Right lobe of liver (tissue), 6 donors: Measurements from ENCODE around the gene PPP1R37. TPM values are rescaled to one million over a fixed set of nuclear protein-coding genes. Genes with fewer than 3 reads are reported as not detected.

ENCODE experiments used
- ATAC-seq, 4 donors: fragments of 200-7000 bp; cut with Tn5 transposase; one replicate each; pipeline ENCODE4 v1.9.1; 2020; ENCODE audit warnings: mild to moderate bottlenecking in 4 of 4, moderate library complexity in 4 of 4
- DNase-seq, 3 donors: peaks; one replicate each; pipeline ENCODE4 v3.0.0-alpha.2; 2020
- H3K27ac ChIP-seq, 3 donors: fragments of 200-600 bp; one replicate each; pipeline ENCODE4 v1.8.0; 2022
- H3K27me3 ChIP-seq, 2 donors: fragments of 200-600 bp; one replicate each; pipeline ENCODE4 v1.8.0; 2022
- H3K36me3 ChIP-seq, 4 donors: fragments of 200-600 bp; sonication (generic) in 1 of 4; one replicate each; pipeline versions ENCODE4 v1.5.1 to v1.8.0; 2017 to 2022; ENCODE audit warnings: control low read depth in 1 of 4
- H3K4me1 ChIP-seq, 4 donors: fragments of 200-600 bp; sonication (generic) in 1 of 4; one replicate each; pipeline versions ENCODE4 v1.5.1 to v1.8.0; 2017 to 2022; ENCODE audit warnings: control low read depth in 1 of 4
- H3K4me3 ChIP-seq, 3 donors: fragments of 200-600 bp; one replicate each; pipeline ENCODE4 v1.8.0; 2022
- H3K9me3 ChIP-seq, 4 donors: fragments of 200-600 bp; sonication (generic) in 1 of 4; one replicate each; pipeline versions ENCODE4 v1.5.1 to v1.8.0; 2017 to 2022; ENCODE audit warnings: control low read depth in 1 of 4
- CTCF ChIP-seq, 4 donors: fragments of 200-600 bp in 3 of 4; fragments of 450-650 bp in 1 of 4; IDR thresholded peaks; one replicate each; pipeline versions ENCODE4 v1.5.1 to v1.8.0; 2016 to 2022; ENCODE audit warnings: antibody characterized with exemption in 4 of 4, mild to moderate bottlenecking in 2 of 4
- POLR2A ChIP-seq: fragments of 450-650 bp; IDR thresholded peaks from one replicate; pipeline ENCODE4 v1.6.1; 2017; ENCODE audit warnings: antibody characterized with exemption, mild to moderate bottlenecking
- WGBS: methylation state at CpG from one replicate; pipeline ENCODE4 v1.1.6; 2018; ENCODE audit warnings: low coverage, low lambda C conversion rate; ENCODE audit not compliant: insufficient coverage; ENCODE audit errors: missing lambda C conversion rate; 5-methylcytosine and 5-hydroxymethylcytosine counted together
- intact Hi-C, 2 donors: fragments of 100-400 bp; cut with DNase I; formaldehyde crosslinking; loops; one replicate each; pipeline versions ENCODE4 v1.11.2 to v1.14.1; 2022
- total RNA-seq, 6 experiments: library from RNA; depleted of rRNA in 2 of 6; stranded (reverse); fragments of >200 nt in 2 of 6; fragmentation: NEBNext Ultra II Directional in 3 of 6; extraction: Animal tissue kit (Norgen Biotek cat#: 25700) in 3 of 6; gene quantifications; one replicate each; pipeline versions ENCODE4 v1.1.0 to v1.2.4, GENCODE V29; 2016 to 2023
- donor health status: DM: no; HTN: yes; CAD: no.
- donor health status: DM: no; HTN: no; CAD: no.
- donor health status: DM: no; HTN: no; CAD: no.
- donor health status: DM: no; HTN: yes; CAD: no.
- donor health status: DM: no; HTN: yes; CAD: no.

Gene PPP1R37
- total RNA-seq, 6 experiments from 2014 or later: 10.1 to 14.3 (median 11.0) TPM

DNA sequence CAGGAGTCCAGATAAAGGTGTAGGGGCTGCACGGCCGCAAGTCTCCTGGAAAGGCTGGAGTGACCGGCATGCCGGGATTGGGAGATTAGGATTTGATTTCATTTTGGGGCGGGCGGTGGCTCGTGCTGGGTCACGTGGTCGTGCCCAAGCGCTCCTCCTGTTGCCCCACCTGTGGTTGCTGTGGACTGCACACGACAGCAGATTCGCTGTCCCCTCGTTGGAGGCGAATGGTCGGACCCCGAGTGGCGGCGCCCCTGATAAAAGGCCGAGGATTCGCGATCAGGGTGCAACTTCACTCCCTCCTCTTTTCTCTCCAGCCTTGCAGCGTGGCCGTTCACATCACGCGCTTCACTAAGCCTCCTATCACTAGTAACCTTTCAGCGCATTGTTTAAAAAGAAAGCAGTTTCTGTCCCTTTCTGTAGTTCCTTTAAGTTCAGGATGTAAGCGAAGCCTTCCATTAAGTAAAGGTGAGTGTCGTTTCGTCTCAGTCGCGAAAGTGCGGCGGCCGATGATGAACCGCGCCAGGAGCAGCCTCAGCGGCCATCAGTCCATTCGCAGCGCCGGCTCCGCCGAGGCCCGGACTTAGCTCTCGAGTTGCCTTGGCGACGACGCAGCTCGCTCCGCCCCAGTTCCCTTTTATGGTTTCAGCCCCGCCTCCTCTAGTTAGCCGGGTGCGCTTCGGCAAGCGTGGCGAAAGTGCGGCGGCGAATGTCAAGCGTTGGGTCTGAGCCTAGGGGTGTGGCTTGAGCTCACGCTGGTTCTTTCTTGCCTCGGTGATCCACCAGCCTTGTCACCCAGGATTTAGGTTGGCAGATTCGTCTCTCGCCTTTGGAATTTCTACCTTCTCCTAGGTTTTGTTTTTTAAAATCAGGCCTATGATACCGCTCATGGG, 1.7 kb upstream of the PPP1R37 start:
- intact Hi-C loops: no loop called here
- no peaks in the 10 kb centered on the region for H3K9me3 ChIP-seq
- TF ChIP-seq CTCF (IDR thresholded peaks at IDR 0.05) (no peak), POLR2A (peak; percentile 44)
- ATAC-seq: peak; percentile 88 to 92 (median 90)
- H3K4me3 ChIP-seq: peak overlapping the region; percentile 99
- H3K27me3 ChIP-seq: no peaks in the 10 kb centered on the region
- H3K27ac ChIP-seq: peak overlapping the region; percentile 91 to 96 (median 93)
- peaks cover 0 to 4% (median 0%) of the 10 kb centered on the region in 4 donors for H3K36me3 ChIP-seq
- peak; percentile 98 to 99 (median 99) for DNase-seq
- 6% methylated on average over 45 of the region's 64 CpGs for WGBS
- peaks cover 0 to 27% (median 4%) of the 10 kb centered on the region in 4 donors for H3K4me1 ChIP-seq

DNA sequence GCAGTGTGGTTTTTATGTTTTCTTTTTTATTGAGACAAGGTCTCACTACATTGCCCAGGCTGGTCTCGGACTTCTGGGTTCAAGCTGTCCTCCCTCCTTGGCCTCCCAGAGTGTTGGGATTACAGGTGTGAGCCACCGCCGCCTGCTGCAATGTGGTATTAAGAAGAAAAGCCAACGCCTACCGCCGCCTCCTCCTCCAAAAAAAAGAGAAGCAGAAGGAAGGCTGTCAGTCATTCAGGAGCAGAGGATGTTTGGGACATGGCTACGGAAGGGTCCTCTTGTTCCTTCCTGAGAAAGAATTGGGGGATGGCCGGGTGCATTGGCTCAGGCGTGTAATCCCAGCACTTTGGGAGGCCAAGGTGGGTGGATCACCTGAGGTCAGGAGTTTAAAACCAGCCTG, 1.2 kb downstream of the PPP1R37 start:
- H3K36me3 ChIP-seq: peaks cover 0 to 4% (median 0%) of the 10 kb centered on the region in 4 donors
- H3K4me3 ChIP-seq: peak overlapping the region in 2 of 3 donors; percentile 99
- ATAC-seq: no peak
- H3K27ac ChIP-seq: no peak overlapping the region
- TF ChIP-seq POLR2A (no peak), CTCF (IDR thresholded peaks at IDR 0.05) (no peak)
- intact Hi-C loops: no loop called here
- WGBS: 55% methylated on average over 5 of the region's 9 CpGs
- H3K9me3 ChIP-seq: no peaks in the 10 kb centered on the region
- no peaks in the 10 kb centered on the region for H3K27me3 ChIP-seq
- no peak for DNase-seq
- peaks cover 0 to 31% (median 4%) of the 10 kb centered on the region in 4 donors for H3K4me1 ChIP-seq

GRCh38 chr19:45094707-45095106, 1.7 kb downstream of the PPP1R37 start:
- TF ChIP-seq CTCF (IDR thresholded peaks at IDR 0.05) (no peak), POLR2A (no peak)
- H3K9me3 ChIP-seq: no peaks in the 10 kb centered on the region
- H3K36me3 ChIP-seq: peaks cover 0 to 4% (median 0%) of the 10 kb centered on the region in 4 donors
- H3K4me3 ChIP-seq: no peak overlapping the region
- H3K27ac ChIP-seq: no peak overlapping the region
- 89% methylated on average over 4 of the region's 5 CpGs for WGBS
- H3K27me3 ChIP-seq: no peaks in the 10 kb centered on the region
- peaks cover 0 to 31% (median 4%) of the 10 kb centered on the region in 4 donors for H3K4me1 ChIP-seq
- DNase-seq (no peak), ATAC-seq (no peak)
- intact Hi-C loops: no loop called here

GRCh38 chr19:45095496-45096413, 2.8 kb downstream of the PPP1R37 start:
- Histone ChIP-seq H3K27me3 (no peaks in the 10 kb centered on the region), H3K27ac (no peak overlapping the region), H3K36me3 (no peaks in the 10 kb centered on the region), H3K4me1 (peaks cover 0 to 25% (median 4%) of the 10 kb centered on the region in 4 donors), H3K9me3 (no peaks in the 10 kb centered on the region), H3K4me3 (no peak overlapping the region)
- ATAC-seq: no peak
- 68% methylated on average over 12 of the region's 14 CpGs for WGBS
- intact Hi-C loops: no loop called here
- no peak for DNase-seq
- TF ChIP-seq CTCF (IDR thresholded peaks at IDR 0.05) (no peak), POLR2A (no peak)
